SK-N-SH treated with all-trans-retinoic acid at 6 μM for 48 hours (cell line): Measurements from ENCODE around the gene PADI2.

Source experiments
- ESRRG ChIP-seq: fragments of 250-450 bp; sonication (Bioruptor Pico); IDR thresholded peaks from 2 replicates; pipeline ENCODE4 v1.6.1; 2021; ENCODE audit warnings: mild to moderate bottlenecking
- TCF4 ChIP-seq: fragments of 250-450 bp; sonication (Bioruptor Pico); IDR thresholded peaks from 2 replicates; pipeline ENCODE4 v1.8.0; 2021; ENCODE audit warnings: mild to moderate bottlenecking, moderate library complexity, borderline replicate concordance

- no peak for TF ChIP-seq TCF4 (CRISPR knock-in tag)
- TF ChIP-seq ESRRG (CRISPR knock-in tag) = no peak
Observed at GRCh38 chr1:17093822-17094393, 25.3 kb downstream of the PADI2 start.
